GM21576 (cell line): ENCODE measurements around the gene RAB35.

ENCODE experiments used
- ATAC-seq: cut with Tn5 transposase; IDR thresholded peaks from one replicate; pipeline ENCODE4 v1.9.1; 2021; ENCODE audit warnings: mild to moderate bottlenecking, moderate library complexity; ENCODE audit not compliant: unreplicated experiment

The RAB35 gene

DNA sequence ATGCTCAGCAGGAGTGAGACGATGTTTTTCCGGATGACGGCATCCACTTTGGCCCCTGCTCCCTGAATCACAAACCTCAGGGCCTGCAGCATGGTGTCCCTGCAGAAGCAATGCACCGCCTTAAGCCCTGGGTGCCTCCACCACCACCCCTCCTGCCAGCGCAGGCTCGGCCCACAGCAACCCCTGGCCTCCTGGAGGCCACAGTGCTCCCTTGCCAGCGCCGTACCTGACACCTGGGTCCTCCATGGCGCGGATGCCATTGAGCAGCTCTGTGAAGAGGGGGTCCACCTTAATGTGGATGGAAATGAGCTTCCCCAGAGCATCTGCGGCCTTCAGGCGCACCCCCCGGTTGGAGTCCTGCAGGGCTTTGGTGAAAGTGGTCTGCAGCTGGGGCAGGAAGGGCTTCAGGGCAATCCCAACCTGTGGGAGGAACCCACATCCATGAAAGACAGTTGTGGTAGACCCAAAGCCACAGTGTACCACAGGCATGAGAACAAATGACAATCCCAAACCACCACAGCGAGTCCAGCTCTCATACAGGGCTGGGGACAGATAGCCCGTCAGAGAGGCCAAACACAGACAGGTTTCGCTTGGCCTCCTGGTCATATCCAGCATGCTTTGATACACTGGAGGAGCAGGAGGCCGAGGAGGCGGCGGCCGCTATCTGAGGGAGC, 17.9 kb upstream of the RAB35 start:
- no peak for ATAC-seq

DNA sequence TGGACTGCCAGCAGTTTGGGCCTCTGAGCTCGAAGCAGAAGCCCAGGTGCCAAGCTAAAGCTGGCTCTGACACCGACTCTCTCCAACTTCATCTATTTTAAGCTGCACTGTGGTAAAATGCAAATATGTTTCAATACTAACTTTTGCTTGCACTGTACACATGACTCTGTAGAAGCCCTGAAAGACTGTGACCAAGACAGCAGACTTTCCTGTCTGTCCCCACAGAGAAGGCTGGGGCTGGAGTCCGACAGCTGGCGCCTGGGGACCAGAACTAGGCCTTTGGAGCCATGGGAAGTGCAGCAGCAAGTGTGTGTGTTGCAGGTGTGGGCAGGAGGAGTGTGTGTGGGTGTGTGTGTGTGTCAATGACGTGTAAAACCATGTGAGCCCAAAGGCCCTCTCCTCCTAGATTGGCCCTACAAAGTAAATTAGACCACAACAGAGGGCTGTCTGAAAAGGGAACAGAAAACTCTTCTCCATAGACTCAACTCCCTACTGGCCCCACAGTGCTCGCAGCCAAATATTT, 16.4 kb upstream of the RAB35 start:
- peak; percentile 89 for ATAC-seq

DNA sequence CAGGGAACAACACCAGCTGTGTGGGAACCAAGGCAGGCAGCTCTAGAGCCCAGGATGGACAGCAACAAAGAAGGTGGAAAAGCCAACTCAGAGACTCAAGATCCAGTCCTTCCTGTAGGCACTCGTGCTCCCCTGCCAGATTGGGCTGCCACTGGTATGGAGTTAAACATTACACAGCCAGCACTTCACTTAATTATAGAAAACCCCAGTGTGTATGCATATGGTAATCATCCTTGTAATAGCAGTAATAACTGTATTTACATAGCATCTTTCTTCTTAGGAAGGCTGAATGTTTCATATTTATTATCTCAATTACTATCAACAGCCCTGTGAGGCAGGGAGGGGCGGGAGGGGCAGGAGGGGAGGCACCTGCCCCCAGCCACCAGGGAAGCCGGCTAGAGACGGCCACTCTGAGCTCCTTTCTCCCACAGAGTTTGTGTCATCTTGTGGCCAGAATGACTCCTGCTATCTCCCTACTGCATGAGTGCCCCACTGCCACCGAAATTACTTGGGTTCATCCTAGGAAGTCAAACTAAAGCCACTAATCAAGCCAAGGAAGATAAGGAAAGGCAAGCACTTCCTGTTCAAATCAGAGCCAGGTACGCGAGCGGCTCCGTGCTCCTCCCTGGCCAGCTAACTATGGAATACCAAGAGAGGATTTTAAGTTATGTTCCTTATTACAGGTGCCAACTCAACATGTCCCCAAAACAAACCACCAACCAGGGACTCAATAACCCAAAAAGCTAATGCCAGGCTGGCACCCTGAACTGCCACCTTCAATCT, 15.7 kb upstream of the RAB35 start:
- no peak for ATAC-seq

GRCh38 chr12:120131116-120131515, 14.6 kb upstream of the RAB35 start:
- ATAC-seq = no peak

DNA sequence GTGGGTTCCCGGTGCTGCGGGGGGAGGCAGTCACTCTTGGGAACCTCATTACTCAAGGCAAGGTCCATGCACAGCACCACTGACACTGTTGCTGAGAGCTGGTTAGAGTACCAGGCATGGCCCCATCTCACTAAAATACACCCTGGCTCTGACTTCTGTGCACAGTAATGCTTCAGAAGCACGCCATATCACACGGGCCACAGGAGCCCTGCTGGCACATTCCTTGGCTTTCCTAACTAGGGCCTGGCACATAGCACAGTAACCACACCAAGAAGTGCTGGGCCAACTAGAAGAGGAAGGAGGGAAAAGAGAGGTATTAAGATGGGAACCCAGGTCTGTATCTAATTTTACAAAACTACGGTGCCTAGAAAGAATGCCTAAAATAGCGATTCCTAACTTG, 13.5 kb upstream of the RAB35 start:
- ATAC-seq = no peak

DNA sequence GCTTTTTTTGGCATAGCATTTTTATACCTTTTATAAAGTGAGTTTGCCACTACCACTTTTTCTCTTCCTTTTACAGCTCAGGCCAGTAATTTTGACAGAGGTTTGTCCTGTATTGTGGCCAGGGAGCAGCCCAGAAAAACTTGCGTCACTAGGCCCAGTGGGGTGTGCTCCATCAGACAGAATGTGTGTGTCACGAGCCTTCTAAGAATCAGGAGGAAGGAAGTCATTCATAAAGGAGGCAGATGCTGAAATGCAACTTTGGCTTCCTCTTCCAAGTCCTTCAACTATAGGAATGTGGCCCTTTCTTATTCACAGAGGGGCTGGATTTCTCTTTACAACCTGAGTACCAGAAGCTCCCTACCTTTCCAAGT, 10.1 kb upstream of the RAB35 start:
- ATAC-seq = no peak

DNA sequence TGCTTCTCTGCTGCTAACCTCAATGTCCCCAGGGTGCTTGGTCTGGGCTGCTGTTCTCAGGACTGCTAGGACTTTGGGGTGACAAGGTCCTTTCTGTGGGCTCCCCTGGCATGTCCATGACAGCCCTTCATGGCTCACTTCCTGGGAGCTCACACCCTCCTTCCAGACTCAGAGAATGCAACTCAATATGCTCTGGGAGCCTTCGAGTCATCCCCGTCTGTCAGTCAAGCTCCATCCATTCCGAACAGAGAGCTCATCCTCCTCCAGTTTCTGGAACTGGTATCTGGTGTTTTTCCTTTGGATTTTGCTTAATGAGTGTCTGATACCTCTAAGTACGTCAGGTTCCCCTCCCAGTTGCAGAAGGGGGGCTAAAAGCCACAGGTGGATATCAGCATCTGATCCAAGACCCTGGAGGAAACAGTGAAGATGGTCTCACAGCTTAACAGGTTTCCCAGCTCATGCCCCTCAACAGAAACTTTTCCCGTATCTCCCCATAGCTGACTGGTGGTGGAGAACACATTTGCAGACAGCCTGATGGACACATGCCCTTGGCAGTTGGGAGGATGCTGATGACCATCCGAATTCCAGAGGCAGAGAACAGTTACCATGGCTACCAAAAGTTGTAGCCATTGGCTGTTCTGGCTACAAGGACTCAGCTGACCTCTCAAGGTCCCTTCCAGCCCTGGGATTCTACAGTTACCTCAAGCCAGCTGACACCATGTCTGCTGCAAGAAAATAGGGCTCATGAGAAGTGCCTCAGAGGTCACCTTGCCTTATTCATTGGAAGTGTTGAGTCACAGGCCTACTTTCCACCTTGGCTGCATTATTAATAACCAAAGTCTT, 9.5 kb upstream of the RAB35 start:
- ATAC-seq = no peak

DNA sequence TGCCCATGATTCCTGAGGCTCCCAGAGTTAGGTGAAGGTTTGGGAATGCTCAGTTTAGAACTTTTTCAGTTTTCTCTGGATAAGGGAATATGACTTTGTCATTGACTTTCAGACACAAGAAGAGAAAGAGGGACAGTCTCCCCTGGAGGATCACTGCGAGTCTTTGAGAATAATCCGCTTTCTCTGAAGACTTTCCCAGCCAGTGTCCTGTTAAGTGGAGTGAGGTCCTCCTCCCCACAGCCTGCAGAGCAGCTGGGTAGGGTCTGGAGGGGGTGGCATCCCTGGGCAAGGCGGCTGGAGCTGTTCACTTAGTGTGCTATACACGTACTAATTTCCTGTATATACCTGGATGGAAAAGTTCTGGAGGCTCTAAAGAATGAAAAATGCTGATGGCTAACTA, 8.5 kb upstream of the RAB35 start:
- ATAC-seq = no peak

DNA sequence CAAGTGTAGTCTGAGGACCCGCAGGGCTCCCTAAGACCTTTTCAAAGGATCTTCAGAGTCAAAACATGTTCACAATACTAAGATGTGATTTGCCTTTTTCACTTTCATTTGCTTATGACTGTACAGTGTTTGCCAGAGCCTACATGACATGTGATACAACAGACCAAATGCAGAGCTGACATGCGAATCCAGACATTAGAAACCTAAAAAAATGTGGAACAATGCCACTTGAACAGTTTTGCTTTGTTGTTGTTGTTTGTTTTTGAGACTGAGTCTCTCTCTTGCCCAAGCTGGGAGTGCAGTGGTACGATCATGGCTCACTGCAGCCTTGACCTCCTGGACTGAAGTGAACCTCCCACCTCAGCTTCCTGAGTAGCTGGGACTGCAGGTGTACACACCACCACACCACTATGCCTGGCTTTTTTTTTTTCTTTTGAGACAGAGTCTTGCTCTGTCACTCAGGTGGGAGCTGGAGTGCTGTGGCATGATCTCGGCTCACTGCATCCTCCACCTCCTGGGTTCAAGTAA, 5.3 kb upstream of the RAB35 start:
- ATAC-seq = peak; percentile 35

DNA sequence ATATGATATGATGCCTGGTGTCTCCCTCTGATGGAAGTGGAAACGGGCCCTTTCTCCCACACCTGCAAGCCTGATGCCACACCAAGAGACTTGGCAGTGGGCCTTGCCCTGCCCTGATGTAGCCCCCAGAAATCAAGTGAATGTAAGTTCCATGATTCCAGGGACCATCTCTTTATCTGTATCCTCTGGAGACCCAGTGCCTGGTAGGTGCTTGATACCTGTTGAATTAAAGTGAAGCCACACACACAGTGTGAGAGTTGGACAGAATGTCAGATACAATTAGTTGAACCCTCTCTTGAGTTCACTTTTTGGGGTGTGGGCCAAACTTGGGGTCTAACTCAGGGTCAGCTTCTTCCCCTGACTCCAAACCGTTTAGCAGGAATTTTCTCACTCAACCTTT, 4.8 kb upstream of the RAB35 start:
- ATAC-seq = no peak

- ATAC-seq = peak; percentile 25
Observed at GRCh38 chr12:120119271-120119973, 2.9 kb upstream of the RAB35 start.

GRCh38 chr12:120118321-120119061, 1.9 kb upstream of the RAB35 start:
- no peak for ATAC-seq

GRCh38 chr12:120117961-120118320, 1.4 kb upstream of the RAB35 start:
- ATAC-seq = no peak

DNA sequence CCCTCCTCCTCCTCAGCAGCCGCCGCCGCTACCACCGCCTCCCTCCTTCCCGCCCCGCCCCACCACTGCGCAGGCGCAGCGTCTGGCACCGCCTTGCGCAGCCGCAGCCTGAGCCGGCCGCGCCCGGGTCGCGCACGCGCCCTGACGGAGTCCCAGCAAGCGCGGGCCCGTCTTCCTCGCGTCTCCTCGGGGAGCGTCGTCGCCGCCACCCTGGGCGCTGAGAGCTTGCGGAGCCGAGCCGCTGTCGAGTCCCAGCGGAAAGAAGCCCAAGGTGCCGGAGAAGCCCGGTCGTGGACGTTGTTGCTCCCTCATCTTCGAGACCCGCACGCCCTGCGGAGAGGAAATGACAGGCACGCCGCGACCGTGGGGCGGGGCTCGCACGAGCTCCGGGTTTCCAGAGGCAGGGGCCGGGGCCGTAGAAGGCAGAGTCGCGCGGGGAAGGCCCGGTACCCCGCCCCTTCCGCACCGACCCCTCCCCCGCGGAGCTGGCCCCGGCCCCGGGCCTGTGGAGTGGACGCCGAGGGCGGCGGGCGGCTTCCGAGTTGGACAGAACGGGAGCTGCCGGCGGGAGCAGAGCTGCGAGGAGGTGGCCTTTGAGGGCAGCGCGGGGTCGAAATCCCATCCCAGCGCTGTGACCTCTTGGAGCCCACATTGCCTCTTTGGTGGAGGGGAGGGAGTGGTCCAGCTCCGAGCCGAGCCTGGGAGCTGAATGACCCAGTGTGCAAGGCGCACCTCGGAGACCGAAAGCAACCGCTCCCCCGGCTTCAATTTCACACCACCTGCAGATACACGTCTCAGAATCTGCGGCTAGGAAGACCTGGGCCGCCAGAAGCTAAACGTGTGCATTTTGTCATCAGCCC, 469 bp upstream of the RAB35 start:
- ATAC-seq = peak; percentile 33

GRCh38 chr12:120115692-120116440, 687 bp downstream of the RAB35 start:
- no peak for ATAC-seq

- ATAC-seq = no peak
Observed at GRCh38 chr12:120115066-120115465, 1.5 kb downstream of the RAB35 start.

- ATAC-seq = peak; percentile 65
Observed at GRCh38 chr12:120110550-120111501, 5.7 kb downstream of the RAB35 start.
